Mononuclear cell (primary cell): ENCODE data around the gene PXMP2. TPM values are rescaled to one million over a fixed set of nuclear protein-coding genes. Genes with fewer than 3 reads are reported as not detected.
A peak's percentile ranks its signal among the peaks of the same experiment; 100 is the strongest.
"Not testable (repeated sequence)": the region's sequence is repeated elsewhere in the genome, so short reads cannot be mapped to it uniquely, and the experiment has no call there.

Experiments used
- H3K27me3 ChIP-seq: 2 replicates; pipeline ENCODE4 v1.6.0; 2011; ENCODE audit warnings: low read length, control low read depth; ENCODE audit not compliant: insufficient read depth
- H3K4me1 ChIP-seq: 2 replicates; pipeline ENCODE4 v1.5.1; 2011; ENCODE audit warnings: mild to moderate bottlenecking, low read length, control low read depth; ENCODE audit not compliant: insufficient read depth
- H3K4me3 ChIP-seq: 2 replicates; pipeline ENCODE4 v1.5.1; 2011; ENCODE audit warnings: mild to moderate bottlenecking, low read length, moderate library complexity
- H3K9me3 ChIP-seq: 2 replicates; pipeline ENCODE4 v1.5.1; 2011; ENCODE audit warnings: low read depth, mild to moderate bottlenecking, control low read depth, low read length
- total RNA-seq: library from RNA; depleted of rRNA; stranded (reverse); fragments of >200 nt; gene quantifications from one replicate; pipeline ENCODE4 v1.2.3, GENCODE V29; 2012

PXMP2 gene
- total RNA-seq, 1 donor, result 3.0 TPM

DNA sequence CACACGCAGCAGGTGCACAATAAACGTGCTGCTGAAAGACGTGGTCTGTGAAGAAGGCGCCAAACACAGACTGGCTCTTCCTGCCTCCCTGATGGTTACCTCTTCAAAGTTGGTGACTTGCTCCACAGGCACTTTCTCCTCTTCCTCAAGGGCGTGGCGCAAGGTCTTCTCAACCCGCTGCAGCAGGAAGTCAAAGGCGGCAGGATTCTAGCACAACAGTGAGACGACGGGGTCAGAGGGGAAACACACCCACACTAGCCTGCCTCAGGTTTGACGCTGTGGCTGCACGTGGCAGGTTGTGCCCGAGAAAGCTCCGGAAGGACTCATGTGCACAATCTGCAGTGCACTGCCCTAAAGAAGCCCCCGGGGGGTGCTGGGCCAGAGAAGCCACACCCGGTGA lies 15.3 kb upstream of the PXMP2 start:
- Histone ChIP-seq H3K9me3 (no peaks in the 10 kb centered on the region), H3K4me3 (no peak overlapping the region), H3K4me1 (no peaks in the 10 kb centered on the region), H3K27me3 (no peaks in the 10 kb centered on the region)

DNA sequence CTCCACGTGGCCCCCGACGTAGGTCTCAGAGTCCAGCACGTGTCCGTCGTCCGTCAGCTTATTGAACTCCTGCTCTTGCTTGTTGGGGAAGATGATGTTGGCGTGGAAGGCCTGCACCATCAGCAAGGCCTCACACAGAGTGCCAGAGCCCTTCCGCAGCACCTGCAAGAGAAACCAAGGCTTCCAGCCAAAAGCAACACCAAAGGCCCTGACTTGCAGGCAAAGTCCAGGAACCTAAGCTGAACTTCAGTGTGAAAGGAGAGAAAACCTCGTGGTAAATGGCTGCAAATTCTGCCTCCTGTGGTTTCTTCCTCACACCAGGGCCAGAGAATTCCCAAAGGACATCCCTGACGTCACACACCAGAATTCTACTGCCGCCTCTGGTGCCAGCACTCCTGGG lies 14.7 kb upstream of the PXMP2 start:
- no peak overlapping the region for H3K4me3 ChIP-seq
- H3K27me3 ChIP-seq, result no peaks in the 10 kb centered on the region
- no peaks in the 10 kb centered on the region for H3K4me1 ChIP-seq
- H3K9me3 ChIP-seq, result no peaks in the 10 kb centered on the region

DNA sequence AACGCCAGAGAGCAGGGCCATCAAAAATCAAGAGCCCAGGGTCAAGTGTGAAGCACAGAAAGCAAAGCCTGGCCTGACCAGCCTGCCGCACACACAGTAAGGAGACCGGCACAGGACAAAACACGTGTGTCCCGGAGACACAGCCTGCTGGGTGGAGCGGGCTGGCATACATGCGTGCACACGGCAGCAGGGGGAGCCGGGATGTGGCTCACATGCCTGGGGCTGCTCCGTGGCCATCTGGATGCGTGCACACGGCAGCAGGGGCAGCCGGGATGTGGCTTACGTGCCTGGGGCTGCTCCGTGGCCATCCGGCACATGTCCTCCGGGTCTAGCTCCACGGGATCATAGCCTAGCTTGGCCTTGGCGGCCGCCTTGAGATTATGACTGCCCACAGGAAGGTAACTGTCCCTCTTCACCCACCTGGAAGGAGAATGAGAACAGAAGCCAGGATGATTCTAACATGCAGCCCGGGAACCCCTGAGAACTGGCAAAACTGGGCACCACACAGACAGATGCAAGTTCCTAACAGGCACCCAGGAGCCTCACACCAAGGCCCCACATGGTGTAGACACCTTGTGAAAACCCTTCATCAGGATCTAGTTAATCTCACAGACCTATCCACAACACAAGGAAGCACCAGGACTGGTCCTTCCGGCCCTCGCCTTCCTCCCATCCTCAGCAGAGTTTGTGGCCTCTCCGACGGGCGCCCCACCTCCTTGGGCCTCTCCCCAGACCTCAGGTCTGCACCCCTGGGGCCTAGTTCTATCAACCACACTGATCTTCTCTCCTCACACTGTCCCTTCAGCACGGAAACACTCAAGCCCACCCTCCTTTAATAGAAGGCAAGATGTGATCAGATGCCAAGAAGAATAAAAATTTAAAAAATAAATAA lies 13.9 kb upstream of the PXMP2 start:
- Histone ChIP-seq H3K4me1 (no peaks in the 10 kb centered on the region), H3K9me3 (no peaks in the 10 kb centered on the region), H3K4me3 (no peak overlapping the region), H3K27me3 (no peaks in the 10 kb centered on the region)

DNA sequence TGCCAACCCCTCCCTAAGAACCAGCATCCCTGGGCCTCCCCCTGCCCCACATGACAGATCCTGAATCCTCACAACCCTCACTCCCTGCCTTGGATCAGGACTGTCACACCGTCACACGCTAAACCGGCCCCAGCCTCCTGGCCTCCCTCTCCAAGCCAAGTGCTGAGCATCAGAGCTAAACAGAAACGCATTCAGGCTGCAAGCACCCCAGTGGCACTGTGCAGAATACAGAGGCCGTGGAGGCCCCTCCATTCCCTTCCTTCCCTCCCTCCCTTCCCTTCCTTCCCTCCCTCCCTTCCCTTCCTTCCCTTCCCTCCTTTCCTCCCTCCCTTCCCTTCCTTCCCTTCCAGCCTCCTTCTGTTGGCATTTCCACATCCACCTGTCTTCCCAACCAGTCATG lies 12.8 kb upstream of the PXMP2 start:
- H3K9me3 ChIP-seq, result no peaks in the 10 kb centered on the region
- H3K27me3 ChIP-seq, result no peaks in the 10 kb centered on the region
- no peak overlapping the region for H3K4me3 ChIP-seq
- no peaks in the 10 kb centered on the region for H3K4me1 ChIP-seq

DNA sequence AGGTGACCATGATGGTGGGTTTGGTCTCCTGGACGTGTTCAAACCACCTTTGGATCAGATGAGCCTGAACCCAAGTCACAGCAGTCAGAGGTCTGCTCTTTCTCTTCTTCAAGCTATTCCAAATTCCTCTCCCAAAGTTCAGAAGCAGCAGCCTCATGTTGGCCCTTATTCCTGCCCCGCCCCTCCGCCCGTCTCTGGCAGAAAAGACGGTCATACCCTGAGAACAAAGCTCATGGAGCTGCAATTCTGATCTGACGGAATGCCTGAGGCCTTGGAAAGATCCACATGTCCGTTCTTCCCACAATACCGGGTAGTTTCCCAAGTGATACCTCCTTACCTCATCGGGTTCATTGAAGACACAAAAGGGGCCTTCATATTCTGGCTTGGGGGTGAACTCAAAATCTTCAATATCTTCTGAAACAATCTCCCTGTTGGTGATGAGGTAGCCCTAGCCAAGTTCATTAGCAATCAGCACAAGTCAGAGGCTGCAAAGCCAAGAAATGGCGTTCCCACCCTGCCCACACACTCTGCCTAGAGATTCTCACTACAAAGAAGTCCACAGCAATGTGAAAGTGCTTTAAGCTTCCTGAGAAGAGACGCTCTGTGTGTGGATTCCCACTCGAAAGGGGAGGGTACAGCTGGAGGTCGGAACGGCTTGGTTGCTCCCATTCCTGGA lies 11.5 kb upstream of the PXMP2 start:
- H3K9me3 ChIP-seq, result no peaks in the 10 kb centered on the region
- H3K27me3 ChIP-seq, result no peaks in the 10 kb centered on the region
- H3K4me1 ChIP-seq, result no peaks in the 10 kb centered on the region
- H3K4me3 ChIP-seq, result no peak overlapping the region

DNA sequence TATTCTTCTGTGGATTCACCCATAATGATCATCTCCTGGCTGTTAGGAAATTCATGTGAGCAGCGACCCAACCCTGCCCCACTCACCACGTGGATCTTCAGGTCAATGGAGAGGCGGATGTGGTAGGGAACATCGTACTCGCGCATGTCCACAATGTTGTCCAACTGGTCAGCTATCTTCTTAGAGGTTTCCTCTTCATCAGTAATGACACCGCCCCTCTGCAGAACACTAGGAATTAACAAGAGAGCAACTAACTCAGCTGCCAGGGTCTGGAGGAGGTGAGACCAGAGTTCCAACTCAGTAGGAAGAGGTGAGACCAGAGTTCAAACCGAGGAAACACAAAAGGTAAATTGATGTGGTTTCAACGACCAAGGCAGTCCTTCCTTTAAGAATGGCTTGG lies 9.9 kb upstream of the PXMP2 start:
- Histone ChIP-seq H3K4me3 (no peak overlapping the region), H3K27me3 (no peaks in the 10 kb centered on the region), H3K4me1 (no peaks in the 10 kb centered on the region), H3K9me3 (no peaks in the 10 kb centered on the region)

DNA sequence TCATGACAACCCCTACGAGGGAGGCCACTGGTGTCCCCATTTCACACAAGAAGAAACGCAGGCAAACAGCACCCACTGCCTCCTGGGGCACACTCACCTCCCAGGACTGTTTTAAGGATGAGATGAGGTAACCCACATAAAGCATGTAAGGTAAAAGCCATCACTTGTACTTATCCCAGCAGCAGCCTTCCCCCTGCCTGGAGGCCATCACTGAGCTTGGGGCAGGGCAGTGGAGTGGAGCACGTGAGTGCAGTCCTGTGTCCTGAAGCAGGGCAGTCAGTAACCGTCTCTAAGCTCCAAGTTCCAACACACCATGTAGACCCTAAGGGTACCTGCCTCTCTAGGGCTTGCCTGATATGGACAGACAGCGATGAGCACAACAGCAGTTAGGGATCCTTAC lies 2.0 kb upstream of the PXMP2 start:
- Histone ChIP-seq H3K9me3 (no peaks in the 10 kb centered on the region), H3K4me1 (peaks cover 14% of the 10 kb centered on the region), H3K4me3 (no peak overlapping the region), H3K27me3 (no peaks in the 10 kb centered on the region)

DNA sequence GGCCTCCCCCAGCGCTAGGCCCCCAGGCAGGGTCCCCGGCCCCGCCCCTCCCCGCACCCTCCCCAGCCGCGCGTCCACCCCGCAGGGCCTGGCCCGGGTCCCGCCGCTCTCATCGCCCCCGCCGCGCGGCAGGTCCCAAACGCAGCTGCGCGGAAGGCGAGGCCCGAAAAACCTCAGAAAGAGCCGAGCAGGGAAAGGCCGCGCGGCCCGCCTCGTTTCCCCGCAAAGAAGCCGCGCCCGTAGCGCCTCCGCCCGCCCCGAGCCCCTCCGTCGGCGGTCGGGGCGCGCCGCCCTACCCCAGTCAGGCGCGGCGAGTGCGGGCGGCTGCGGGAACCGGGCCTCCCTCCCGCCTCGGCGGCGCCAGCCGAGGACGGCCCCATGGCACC lies 569 bp upstream of the PXMP2 start:
- peaks cover 14% of the 10 kb centered on the region for H3K4me1 ChIP-seq
- no peaks in the 10 kb centered on the region for H3K9me3 ChIP-seq
- no peaks in the 10 kb centered on the region for H3K27me3 ChIP-seq
- peak overlapping the region; percentile 63 for H3K4me3 ChIP-seq

DNA sequence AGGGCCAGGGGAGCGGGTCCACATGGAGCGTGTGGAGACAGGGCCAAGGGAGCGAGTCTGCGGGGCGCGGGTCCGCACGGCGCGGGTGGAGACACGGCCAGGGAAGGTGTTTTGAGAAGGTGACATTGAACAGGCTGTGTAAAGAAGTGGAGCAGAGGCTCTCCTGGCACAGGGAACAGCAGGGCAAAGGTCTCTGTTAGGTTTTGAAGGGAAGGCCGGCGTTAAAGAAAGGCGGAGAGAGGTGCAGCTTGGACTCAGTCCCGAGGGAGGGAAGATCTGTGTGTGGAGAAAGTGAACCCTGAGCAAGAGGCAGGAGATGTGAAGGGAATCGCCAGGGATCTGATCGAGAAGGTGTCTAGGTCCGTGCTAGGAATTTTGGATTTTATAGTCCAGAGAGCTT lies 1.8 kb downstream of the PXMP2 start:
- Histone ChIP-seq H3K4me3 (no peak overlapping the region), H3K4me1 (peaks cover 14% of the 10 kb centered on the region), H3K9me3 (no peaks in the 10 kb centered on the region), H3K27me3 (no peaks in the 10 kb centered on the region)

DNA sequence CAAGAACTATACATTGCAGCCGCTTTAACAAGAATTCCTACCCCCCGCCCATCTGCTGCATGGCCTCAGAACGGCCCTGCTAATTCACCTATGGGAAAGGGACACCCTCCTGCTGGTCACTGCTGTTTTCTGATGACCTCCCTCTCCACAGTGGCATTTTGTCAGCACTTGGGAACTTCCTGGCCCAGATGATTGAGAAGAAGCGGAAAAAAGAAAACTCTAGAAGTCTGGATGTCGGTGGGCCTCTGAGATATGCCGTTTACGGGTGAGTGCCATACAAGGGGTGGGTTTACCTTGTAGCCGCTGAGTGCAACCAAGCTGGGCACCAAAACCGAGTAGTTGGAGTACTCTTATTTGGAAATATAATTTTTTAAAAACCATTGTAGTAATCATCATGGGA lies 2.7 kb downstream of the PXMP2 start:
- Histone ChIP-seq H3K27me3 (no peaks in the 10 kb centered on the region), H3K4me1 (peaks cover 14% of the 10 kb centered on the region), H3K9me3 (no peaks in the 10 kb centered on the region), H3K4me3 (no peak overlapping the region)

DNA sequence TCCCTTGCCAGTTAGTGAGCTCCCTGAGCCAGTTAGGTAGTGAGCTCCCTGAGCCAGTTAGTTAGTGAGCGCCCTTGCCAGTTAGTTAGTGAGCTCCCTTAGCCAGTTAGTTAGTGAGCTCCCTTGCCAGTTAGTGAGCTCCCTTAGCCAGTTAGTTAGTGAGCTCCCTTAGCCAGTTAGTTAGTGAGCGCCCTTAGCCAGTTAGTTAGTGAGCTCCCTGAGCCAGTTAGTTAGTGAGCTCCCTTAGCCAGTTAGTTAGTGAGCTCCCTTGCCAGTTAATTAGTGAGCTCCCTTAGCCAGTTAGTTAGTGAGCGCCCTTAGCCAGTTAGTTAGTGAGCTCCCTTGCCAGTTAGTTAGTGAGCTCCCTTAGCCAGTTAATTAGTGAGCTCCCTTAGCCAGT lies 4.6 kb downstream of the PXMP2 start:
- H3K4me3 ChIP-seq, H3K27me3 ChIP-seq, H3K4me1 ChIP-seq, H3K9me3 ChIP-seq: not testable (repeated sequence)

DNA sequence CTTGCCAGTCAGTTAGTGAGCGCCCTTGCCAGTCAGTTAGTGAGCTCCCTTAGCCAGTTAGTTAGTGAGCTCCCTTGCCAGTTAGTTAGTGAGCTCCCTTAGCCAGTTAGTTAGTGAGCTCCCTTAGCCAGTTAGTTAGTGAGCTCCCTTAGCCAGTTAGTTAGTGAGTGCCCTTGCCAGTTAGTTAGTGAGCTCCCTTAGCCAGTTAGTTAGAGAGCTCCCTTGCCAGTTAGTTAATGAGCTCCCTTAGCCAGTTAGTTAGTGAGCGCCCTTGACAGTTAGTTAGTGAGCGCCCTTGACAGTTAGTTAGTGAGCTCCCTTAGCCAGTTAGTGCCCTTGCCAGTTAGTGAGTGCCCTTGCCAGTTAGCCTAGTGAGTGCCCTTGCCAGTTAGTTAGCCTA lies 7.5 kb downstream of the PXMP2 start:
- H3K4me1 ChIP-seq, H3K27me3 ChIP-seq, H3K4me3 ChIP-seq, H3K9me3 ChIP-seq: not testable (repeated sequence)

DNA sequence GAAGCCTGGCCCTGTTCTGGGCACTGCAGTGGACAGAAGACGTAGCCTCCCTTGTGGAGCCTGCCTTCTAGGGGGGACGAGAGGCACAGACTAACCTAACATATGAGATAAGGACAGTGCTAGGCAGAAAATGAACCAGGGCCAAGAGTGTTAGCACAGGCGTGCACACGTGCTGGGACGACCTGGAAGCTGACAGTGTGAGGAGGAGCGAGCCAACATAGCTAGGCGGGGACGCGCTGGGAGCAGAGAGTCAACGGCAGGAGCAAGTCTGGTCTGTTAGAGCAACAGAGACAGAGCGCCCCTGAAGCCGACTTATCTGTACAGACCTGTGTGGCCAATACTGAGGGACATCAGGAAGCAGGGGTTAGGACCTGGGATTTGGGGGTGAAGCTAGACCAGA lies 8.0 kb downstream of the PXMP2 start:
- Histone ChIP-seq H3K9me3 (no peaks in the 10 kb centered on the region), H3K27me3 (no peaks in the 10 kb centered on the region), H3K4me1 (no peaks in the 10 kb centered on the region), H3K4me3 (no peak overlapping the region)

DNA sequence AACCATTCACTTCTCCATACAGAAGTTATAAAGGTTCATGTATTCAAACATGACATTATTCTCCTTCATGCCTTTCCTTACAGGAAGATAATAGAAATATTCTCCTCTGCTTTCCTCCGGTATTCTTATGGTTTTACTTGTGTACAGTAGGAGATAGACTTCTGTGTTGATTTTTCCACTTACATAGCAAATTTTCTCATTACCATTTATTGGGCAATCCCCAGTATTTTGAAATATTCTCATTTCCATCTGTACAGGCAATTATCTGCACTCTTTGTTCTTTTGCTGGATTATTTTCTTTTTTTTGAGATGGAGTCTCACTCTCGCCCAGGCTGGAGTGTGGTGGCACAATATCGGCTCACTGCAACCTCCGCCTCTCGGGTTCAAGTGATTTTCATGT lies 11.0 kb downstream of the PXMP2 start:
- Histone ChIP-seq H3K4me3 (no peak overlapping the region), H3K27me3 (no peaks in the 10 kb centered on the region)

DNA sequence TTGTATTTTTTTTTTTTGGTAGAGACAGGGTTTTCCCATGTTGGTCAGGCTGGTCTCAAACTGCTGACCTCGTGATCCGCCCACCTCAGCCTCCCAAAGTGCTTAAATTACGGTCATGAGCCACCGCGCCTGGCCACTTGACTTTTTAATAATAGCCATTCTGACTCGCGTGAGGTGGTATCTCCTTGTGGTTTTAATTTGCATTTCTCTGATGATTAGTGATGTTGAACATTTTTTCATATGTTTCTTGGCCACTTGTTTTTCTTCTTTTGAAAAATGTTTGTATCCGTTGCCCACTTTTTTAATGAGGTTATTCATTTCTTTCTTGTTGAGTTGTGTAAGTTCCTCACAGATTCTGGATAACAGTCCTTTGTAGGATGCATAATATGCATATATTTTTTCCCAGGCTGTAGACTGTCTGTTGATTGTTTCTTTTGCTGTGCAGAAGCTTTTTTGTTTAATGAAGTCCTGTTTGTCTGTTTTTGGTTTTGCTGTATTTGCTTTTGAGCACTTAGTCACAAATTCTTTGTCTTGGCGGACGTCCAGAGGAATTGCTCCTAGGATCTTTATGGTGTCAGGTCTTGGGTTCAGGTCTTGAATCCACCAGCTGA lies 12.9 kb downstream of the PXMP2 start:
- Histone ChIP-seq H3K4me3 (no peak overlapping the region), H3K9me3 (no peaks in the 10 kb centered on the region), H3K27me3 (no peaks in the 10 kb centered on the region), H3K4me1 (no peaks in the 10 kb centered on the region)

More for the DNA sequence above, 11.0 kb downstream of the PXMP2 start:
- H3K9me3 ChIP-seq, result no peaks in the 10 kb centered on the region
- H3K4me1 ChIP-seq, result no peaks in the 10 kb centered on the region
